GM12891 (cell line): Measurements from ENCODE around the gene NECTIN1.

Experiments used
- POLR2A ChIP-seq: IDR thresholded peaks from 2 replicates; pipeline ENCODE4 v1.6.1; 2011; ENCODE audit warnings: low read depth, low read length, control low read depth
- TAF1 ChIP-seq: IDR thresholded peaks from 2 replicates; pipeline ENCODE4 v1.6.1; 2011; ENCODE audit warnings: low read depth, low read length, control low read depth

DNA sequence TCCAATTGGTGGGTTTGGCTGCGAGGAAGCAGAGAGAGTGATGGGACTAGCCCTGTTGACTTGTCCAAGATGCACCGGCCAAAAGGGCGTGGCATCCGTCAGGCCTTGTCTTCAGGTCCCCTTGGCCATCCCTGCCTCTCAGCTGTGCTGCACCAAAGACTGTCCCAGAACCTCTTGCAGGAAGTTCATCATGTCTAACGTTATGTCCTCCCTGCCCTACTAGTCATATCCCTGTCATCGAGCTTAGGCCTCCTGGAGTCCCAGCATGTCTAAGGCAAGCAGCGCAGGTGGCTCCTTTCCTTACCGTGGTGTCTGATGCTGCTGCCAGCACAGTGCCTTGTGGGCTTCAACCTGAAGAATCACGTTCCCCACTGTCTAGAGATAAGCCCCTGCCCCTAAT is 51.2 kb downstream of the NECTIN1 start:
- TF ChIP-seq POLR2A (no peak), TAF1 (no peak)
